Neural progenitor cell (in vitro differentiated cells): ENCODE data around the gene PLEKHA7. TPM values are rescaled to one million over a fixed set of nuclear protein-coding genes. Genes with fewer than 3 reads are reported as not detected.

ENCODE experiments used
- DNase-seq: peaks from one replicate; pipeline ENCODE4 v3.0.0-alpha.2; 2016; ENCODE audit warnings: low spot score
- H2AFZ ChIP-seq: fragments of 200-600 bp; sonication (generic); replicated peaks from 2 replicates; pipeline ENCODE4 v1.6.1; 2016; ENCODE audit warnings: antibody characterized with exemption
- H3F3A ChIP-seq: fragments of 200-600 bp; sonication (generic); 2 replicates; pipeline ENCODE4 v1.6.1; 2016; ENCODE audit warnings: antibody characterized with exemption, low read depth
- H3K27ac ChIP-seq: fragments of 200-600 bp; sonication (generic); 2 replicates; pipeline ENCODE4 v1.5.1; 2016; ENCODE audit warnings: mild to moderate bottlenecking
- H3K27me3 ChIP-seq: fragments of 200-600 bp; sonication (generic); 2 replicates; pipeline ENCODE4 v1.6.1; 2016; ENCODE audit warnings: mild to moderate bottlenecking, moderate library complexity
- H3K36me3 ChIP-seq: fragments of 200-600 bp; sonication (generic); 2 replicates; pipeline ENCODE4 v1.5.1; 2016
- H3K4me1 ChIP-seq: fragments of 200-600 bp; sonication (generic); 2 replicates; pipeline ENCODE4 v1.6.1; 2016; ENCODE audit warnings: mixed run types
- H3K4me2 ChIP-seq: fragments of 200-600 bp; sonication (generic); 2 replicates; pipeline ENCODE4 v1.6.1; 2016
- H3K4me3 ChIP-seq: fragments of 200-600 bp; sonication (generic); 2 replicates; pipeline ENCODE4 v1.5.1; 2016
- H3K79me2 ChIP-seq: fragments of 200-600 bp; sonication (generic); 2 replicates; pipeline ENCODE4 v1.6.1; 2016; ENCODE audit warnings: low read depth
- H3K9ac ChIP-seq: fragments of 200-600 bp; sonication (generic); 2 replicates; pipeline ENCODE4 v1.6.1; 2016
- H3K9me3 ChIP-seq: fragments of 200-600 bp; sonication (generic); 2 replicates; pipeline ENCODE4 v1.5.1; 2016; ENCODE audit warnings: low read depth
- H4K20me1 ChIP-seq: fragments of 200-600 bp; sonication (generic); 2 replicates; pipeline ENCODE4 v1.6.1; 2016; ENCODE audit warnings: low read depth
- H3K27ac Mint-ChIP-seq: 3 replicates; pipeline ENCODE4 v1.8.0; 2021; ENCODE audit warnings: mixed read lengths
- H3K27me3 Mint-ChIP-seq: 2 replicates; pipeline ENCODE4 v1.8.0; 2022; ENCODE audit warnings: low read depth, mild to moderate bottlenecking, inconsistent platforms, moderate library complexity, mixed read lengths; ENCODE audit not compliant: insufficient read depth
- H3K36me3 Mint-ChIP-seq: 3 replicates; pipeline ENCODE4 v1.8.0; 2021; ENCODE audit warnings: mixed read lengths
- H3K4me1 Mint-ChIP-seq: 3 replicates; pipeline ENCODE4 v1.8.0; 2021; ENCODE audit warnings: mixed read lengths
- H3K4me3 Mint-ChIP-seq: 3 replicates; pipeline ENCODE4 v1.8.0; 2021; ENCODE audit warnings: mild to moderate bottlenecking, moderate library complexity, mixed read lengths
- H3K9me3 Mint-ChIP-seq: 3 replicates; pipeline ENCODE4 v1.8.0; 2020; ENCODE audit warnings: mixed read lengths
- CTCF ChIP-seq: fragments of 200-600 bp; sonication (generic); IDR thresholded peaks from 2 replicates; pipeline ENCODE4 v1.5.1; 2017; ENCODE audit warnings: antibody characterized with exemption, mild to moderate bottlenecking
- EZH2 ChIP-seq: fragments of 200-600 bp; sonication (generic); IDR thresholded peaks from 2 replicates; pipeline ENCODE4 v1.6.1; 2017; ENCODE audit warnings: antibody characterized with exemption, mild to moderate bottlenecking, moderate library complexity
- EZH2phosphoT487 ChIP-seq: fragments of 200-600 bp; sonication (generic); IDR thresholded peaks from 2 replicates; pipeline ENCODE4 v1.6.1; 2017; ENCODE audit warnings: antibody characterized with exemption
- total RNA-seq: library from RNA; depleted of rRNA; stranded (reverse); fragments of >200 nt; gene quantifications from 2 replicates; pipeline ENCODE4 v1.2.3, GENCODE V29; 2015; ENCODE audit warnings: low replicate concordance

PLEKHA7 gene
- total RNA-seq, 1 donor from 2014 or later = 20.3 TPM

GRCh38 chr11:16862726-16863125 lies 151.5 kb downstream of the PLEKHA7 start:
- TF ChIP-seq EZH2 (no peak), EZH2phosphoT487 (no peak), CTCF (no peak)
- Histone ChIP-seq H2AFZ (no peak overlapping the region), H3K4me3 (no peak overlapping the region), H3K4me2 (no peak overlapping the region), H3K79me2 (no peaks in the 10 kb centered on the region), H3K27me3 (no peaks in the 10 kb centered on the region), H3K9ac (no peak overlapping the region), H3K4me1 (peaks cover 35% of the 10 kb centered on the region), H3K36me3 (no peaks in the 10 kb centered on the region), H3F3A (peaks cover 6% of the 10 kb centered on the region), H3K27ac (no peak overlapping the region), H3K9me3 (no peaks in the 10 kb centered on the region), H4K20me1 (peaks cover 4% of the 10 kb centered on the region)
- no peak for DNase-seq
- Mint-ChIP-seq H3K4me1 (peaks cover 20% of the 10 kb centered on the region), H3K27ac (no peak overlapping the region), H3K36me3 (peaks cover 9% of the 10 kb centered on the region), H3K27me3 (peaks cover 9% of the 10 kb centered on the region), H3K9me3 (no peaks in the 10 kb centered on the region), H3K4me3 (no peak overlapping the region)

DNA sequence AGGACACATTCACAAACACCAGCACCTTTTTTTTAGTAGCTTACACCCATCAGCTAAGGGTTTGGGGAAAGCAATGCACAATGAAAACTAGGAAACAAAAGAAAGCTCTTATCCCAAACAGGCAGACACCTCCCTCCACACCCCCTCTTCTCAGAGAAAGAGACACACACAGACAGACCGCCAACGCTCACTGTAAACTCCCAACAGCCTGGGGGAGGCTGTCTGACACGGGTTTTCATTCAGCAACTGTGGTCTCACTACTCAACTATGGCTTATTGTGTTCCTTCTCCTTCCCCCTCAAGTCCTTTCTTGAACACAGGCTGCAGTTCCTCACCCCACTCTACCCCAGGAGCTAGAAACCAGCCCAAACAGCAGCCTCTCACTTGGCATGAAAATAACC lies 152.4 kb downstream of the PLEKHA7 start:
- Histone ChIP-seq H3K27me3 (no peaks in the 10 kb centered on the region), H3F3A (peaks cover 6% of the 10 kb centered on the region), H4K20me1 (peaks cover 4% of the 10 kb centered on the region), H3K4me2 (peak overlapping the region; percentile 1), H3K4me3 (no peak overlapping the region), H3K79me2 (no peaks in the 10 kb centered on the region), H3K36me3 (no peaks in the 10 kb centered on the region), H2AFZ (no peak overlapping the region), H3K4me1 (peaks cover 40% of the 10 kb centered on the region), H3K9ac (no peak overlapping the region), H3K9me3 (no peaks in the 10 kb centered on the region), H3K27ac (no peak overlapping the region)
- peaks cover 20% of the 10 kb centered on the region for H3K4me1 Mint-ChIP-seq
- peaks cover 9% of the 10 kb centered on the region for H3K27me3 Mint-ChIP-seq
- TF ChIP-seq EZH2phosphoT487 (no peak), EZH2 (no peak)
- H3K27ac Mint-ChIP-seq = no peak overlapping the region
- no peak overlapping the region for H3K4me3 Mint-ChIP-seq
- no peaks in the 10 kb centered on the region for H3K9me3 Mint-ChIP-seq
- peaks cover 8% of the 10 kb centered on the region for H3K36me3 Mint-ChIP-seq
- DNase-seq = peak; percentile 29

- no peak for DNase-seq
- Histone ChIP-seq H3F3A (peaks cover 6% of the 10 kb centered on the region), H3K4me1 (peaks cover 40% of the 10 kb centered on the region), H3K4me3 (no peak overlapping the region), H3K79me2 (no peaks in the 10 kb centered on the region), H4K20me1 (peaks cover 4% of the 10 kb centered on the region), H3K9me3 (no peaks in the 10 kb centered on the region), H3K27ac (no peak overlapping the region), H2AFZ (no peak overlapping the region), H3K36me3 (no peaks in the 10 kb centered on the region), H3K9ac (no peak overlapping the region), H3K4me2 (no peak overlapping the region), H3K27me3 (no peaks in the 10 kb centered on the region)
- H3K36me3 Mint-ChIP-seq = peaks cover 7% of the 10 kb centered on the region
- H3K4me3 Mint-ChIP-seq = no peak overlapping the region
- peaks cover 20% of the 10 kb centered on the region for H3K4me1 Mint-ChIP-seq
- no peaks in the 10 kb centered on the region for H3K9me3 Mint-ChIP-seq
- TF ChIP-seq EZH2phosphoT487 = no peak
- no peak for TF ChIP-seq CTCF
- no peak for TF ChIP-seq EZH2
- H3K27ac Mint-ChIP-seq = no peak overlapping the region
- H3K27me3 Mint-ChIP-seq = peaks cover 9% of the 10 kb centered on the region
These were observed 153.6 kb downstream of the PLEKHA7 start for GRCh38 chr11:16860617-16861016.

GRCh38 chr11:16859651-16860050 lies 154.6 kb downstream of the PLEKHA7 start:
- H4K20me1 ChIP-seq = peaks cover 4% of the 10 kb centered on the region
- H2AFZ ChIP-seq = no peak overlapping the region
- Mint-ChIP-seq H3K4me1 (peaks cover 20% of the 10 kb centered on the region), H3K4me3 (no peak overlapping the region), H3K27me3 (peaks cover 7% of the 10 kb centered on the region), H3K36me3 (peaks cover 6% of the 10 kb centered on the region), H3K9me3 (no peaks in the 10 kb centered on the region), H3K27ac (no peak overlapping the region)
- no peaks in the 10 kb centered on the region for H3K79me2 ChIP-seq
- no peaks in the 10 kb centered on the region for H3K9me3 ChIP-seq
- no peak overlapping the region for H3K9ac ChIP-seq
- H3K36me3 ChIP-seq = no peaks in the 10 kb centered on the region
- peaks cover 6% of the 10 kb centered on the region for H3F3A ChIP-seq
- no peaks in the 10 kb centered on the region for H3K27me3 ChIP-seq
- TF ChIP-seq EZH2phosphoT487 (no peak), CTCF (no peak), EZH2 (no peak)
- no peak overlapping the region for H3K4me3 ChIP-seq
- DNase-seq = no peak
- peaks cover 40% of the 10 kb centered on the region for H3K4me1 ChIP-seq
- H3K4me2 ChIP-seq = no peak overlapping the region
- H3K27ac ChIP-seq = no peak overlapping the region
